HepG2 (cell line): ENCODE results near the gene OSM. TPM values are rescaled to one million over a fixed set of nuclear protein-coding genes. Genes with fewer than 3 reads are reported as not detected.

Experiments
- ATAC-seq: fragments of 200-7000 bp; cut with Tn5 transposase; 3 replicates; pipeline ENCODE4 v1.9.1; 2020; ENCODE audit warnings: mild to moderate bottlenecking, moderate library complexity
- BruUV-seq: library from RNA; stranded (reverse); fragments of 400-500 nt; replicated peaks from 2 replicates; lab custom pipeline; 2021; lab: Mats Ljungman, UMichigan
- CTCF ChIA-PET: fragments of 300-600 bp; formaldehyde crosslinking; extraction: SDS; loops from one replicate; lab custom pipeline; 2021; ENCODE audit warnings: low total read pairs, inconsistent platforms, low intra/inter-chr PET ratio; lab: Yijun Ruan, JAX
- POLR2A ChIA-PET: fragments of 350-600 bp; sonication (Branson Sonifier 250); formaldehyde crosslinking; loops from one replicate; lab custom pipeline; 2020; ENCODE audit warnings: antibody characterized with exemption, inconsistent platforms; lab: Yijun Ruan, JAX
- DNase-seq: peaks from one replicate; pipeline ENCODE4 v3.0.0-alpha.2; 2015; ENCODE audit warnings: low spot score
- FAIRE-seq: peaks from 3 replicates; lab custom pipeline; 2011; peaks lifted over from hg19 to GRCh38; lab: Jason Lieb, UNC
- H2AFZ ChIP-seq: one replicate; pipeline ENCODE4 v1.6.1; 2011; ENCODE audit warnings: low read length, inconsistent platforms
- H3K27ac ChIP-seq: fragments of 300-600 bp; 3 replicates; pipeline ENCODE4 v1.8.0; 2011; ENCODE audit warnings: mixed run types, mild to moderate bottlenecking, mixed read lengths, low read length, inconsistent platforms; ENCODE audit not compliant: insufficient read depth; ENCODE audit errors: extremely low read length
- H3K27me3 ChIP-seq, 2 experiments: fragments of 200-600 bp in 1 of 2; 2 replicates in 1 of 2; 3 replicates in 1 of 2; pipeline versions ENCODE4 v1.6.0 to v1.8.0; 2011; ENCODE audit warnings: low read length in 2 of 2, mild to moderate bottlenecking in 2 of 2, moderate library complexity in 2 of 2, inconsistent platforms in 1 of 2; ENCODE audit not compliant: insufficient read depth in 2 of 2, control insufficient read depth in 1 of 2
- H3K36me3 ChIP-seq, 2 experiments: fragments of 200-600 bp in 1 of 2; replicated peaks in 1 of 2; 2 replicates in 1 of 2; 3 replicates in 1 of 2; pipeline versions ENCODE4 v1.5.1 to v1.8.0; 2011; ENCODE audit warnings: low read length in 2 of 2, inconsistent platforms in 1 of 2; ENCODE audit not compliant: insufficient read depth in 2 of 2, control insufficient read depth in 1 of 2
- H3K4me1 ChIP-seq: 2 replicates; pipeline ENCODE4 v1.5.1; 2012; ENCODE audit warnings: low read length, inconsistent platforms; ENCODE audit not compliant: insufficient read depth
- H3K4me2 ChIP-seq: 2 replicates; pipeline ENCODE4 v1.6.0; 2011; ENCODE audit warnings: low read depth, low read length, inconsistent platforms
- H3K4me3 ChIP-seq, 3 experiments: fragments of 200-600 bp in 1 of 3; sonication (generic), shearing (Covaris generic) in 1 of 3; replicated peaks in 1 of 3; 2 replicates each; pipeline ENCODE4 v1.5.1; 2011 to 2016; ENCODE audit warnings: low read length in 3 of 3, inconsistent platforms in 2 of 3, low read depth in 2 of 3, mild to moderate bottlenecking in 2 of 3, control low read depth in 1 of 3, mixed read lengths in 1 of 3; ENCODE audit not compliant: insufficient read depth in 1 of 3
- H3K79me2 ChIP-seq: one replicate; pipeline ENCODE4 v1.6.1; 2011; ENCODE audit warnings: low read length, inconsistent platforms; ENCODE audit not compliant: insufficient read depth
- H3K9ac ChIP-seq: 2 replicates; pipeline ENCODE4 v1.6.0; 2011; ENCODE audit warnings: mild to moderate bottlenecking, low read depth, low read length, inconsistent platforms; ENCODE audit not compliant: insufficient read depth
- H3K9me3 ChIP-seq: 2 replicates; pipeline ENCODE4 v1.5.1; 2012; ENCODE audit warnings: mild to moderate bottlenecking, low read length
- H4K20me1 ChIP-seq: 2 replicates; pipeline ENCODE4 v1.6.0; 2011; ENCODE audit warnings: inconsistent platforms, mild to moderate bottlenecking, low read length, moderate library complexity; ENCODE audit not compliant: insufficient read depth
- CBFB ChIP-seq: sonication (generic); formaldehyde crosslinking; IDR thresholded peaks from 2 replicates; pipeline ENCODE4 v1.4.0; 2020; ENCODE audit warnings: missing genetic modification reagents
- CREB1 ChIP-seq, 2 experiments: fragments of 450-650 bp in 1 of 2; IDR thresholded peaks; 2 replicates each; pipeline ENCODE4 v1.6.1; 2016 to 2017; ENCODE audit warnings: control low read depth in 1 of 2, mild to moderate bottlenecking in 1 of 2, missing compliant biosample characterization in 1 of 2, missing genetic modification characterization in 1 of 2
- NR1H2 ChIP-seq: sonication (generic); formaldehyde crosslinking; IDR thresholded peaks from 2 replicates; pipeline ENCODE4 v1.8.1; 2022; ENCODE audit warnings: low read depth, missing genetic modification reagents, borderline replicate concordance
- POGZ ChIP-seq: sonication (generic); formaldehyde crosslinking; IDR thresholded peaks from 2 replicates; pipeline ENCODE4 v1.4.0; 2020; ENCODE audit warnings: mild to moderate bottlenecking, missing genetic modification reagents
- SMYD3 ChIP-seq: sonication (generic); formaldehyde crosslinking; IDR thresholded peaks from 2 replicates; pipeline ENCODE4 v1.8.1; 2023; ENCODE audit warnings: mild to moderate bottlenecking, missing genetic modification reagents
- SOX13 ChIP-seq, 3 experiments: fragments of 450-650 bp in 1 of 3; sonication (generic) in 1 of 3; formaldehyde crosslinking in 1 of 3; IDR thresholded peaks in 2 of 3; conservative IDR thresholded peaks in 1 of 3; 2 replicates each; pipeline versions ENCODE4 v1.5.0 to v1.6.1; 2016 to 2020; ENCODE audit warnings: antibody characterized with exemption in 1 of 3, mild to moderate bottlenecking in 1 of 3, missing compliant biosample characterization in 1 of 3, missing genetic modification reagents in 1 of 3, moderate library complexity in 1 of 3
- TEAD2 ChIP-seq: sonication (generic); formaldehyde crosslinking; IDR thresholded peaks from 2 replicates; pipeline ENCODE4 v1.9.0; 2021; ENCODE audit warnings: missing genetic modification reagents
- U2AF1 ChIP-seq: fragments of 200-400 bp; formaldehyde crosslinking; optimal IDR thresholded peaks from 2 replicates; pipeline ENCODE3; 2017; ENCODE audit warnings: mild to moderate bottlenecking, low read depth, low read length
- ZBTB20 ChIP-seq: sonication (generic); formaldehyde crosslinking; IDR thresholded peaks from 2 replicates; pipeline ENCODE4 v1.8.1; 2023; ENCODE audit warnings: missing genetic modification reagents, low read depth, mild to moderate bottlenecking, borderline replicate concordance
- ZNF224 ChIP-seq: sonication (generic); formaldehyde crosslinking; IDR thresholded peaks from 2 replicates; pipeline ENCODE4 v1.5.0; 2020; ENCODE audit warnings: mild to moderate bottlenecking, missing genetic modification reagents
- ZNF343 ChIP-seq: sonication (generic); formaldehyde crosslinking; IDR thresholded peaks from 2 replicates; pipeline ENCODE4 v1.4.0; 2020; ENCODE audit warnings: mild to moderate bottlenecking, missing genetic modification reagents
- WGBS: methylation state at CpG from one replicate; pipeline ENCODE4 v1.1.6; 2017; ENCODE audit warnings: low lambda C conversion rate; 5-methylcytosine and 5-hydroxymethylcytosine counted together
- in situ Hi-C: cut with HindIII; loops from 2 replicates; pipeline ENCODE4 v1.10.0; 2017; ENCODE audit warnings: low pct_unique_long_range_greater_than_20kb; ENCODE audit not compliant: extremely low pct_ligation_motif_present
- intact Hi-C: fragments of 100-400 bp; cut with micrococcal nuclease; formaldehyde crosslinking; loops from one replicate; pipeline ENCODE4 v1.10.0; 2022; ENCODE audit not compliant: unreplicated experiment
- polyA plus RNA-seq, 8 experiments: library from polyadenylated mRNA; depleted of rRNA in 3 of 8; stranded (reverse) in 7 of 8; unstranded in 1 of 8; fragments of >200 nt; fragmentation: Illumina TruSeq in 4 of 8; extraction: Trizol in 4 of 8; gene quantifications; 2 replicates each; pipeline versions ENCODE4 v1.2.1 to v1.2.3, GENCODE V29; 2011 to 2016; ENCODE audit warnings: low read depth in 4 of 8, missing spikeins in 1 of 8, mixed read lengths in 1 of 8; ENCODE audit not compliant: insufficient read depth in 1 of 8
- total RNA-seq, 5 experiments: library from RNA; depleted of rRNA; stranded (reverse); fragments of >200 nt; fragmentation: Illumina TruSeq; extraction: Trizol; gene quantifications; 2 replicates each; pipeline ENCODE4 v1.2.3, GENCODE V29; 2016; ENCODE audit warnings: low read depth in 1 of 5

Gene OSM
- total and polyA plus RNA-seq, 2 of the 13 experiments (the other 11 are each of a cell fraction or from before 2014, with no cell fraction given): not detected

GRCh38 chr22:30274437-30274812 is 7.8 kb upstream of the OSM start:
- peaks cover 6 to 53% of the 10 kb centered on the region in 2 experiments for H3K27me3 ChIP-seq
- no peak overlapping the region for H3K4me2 ChIP-seq
- ATAC-seq: no peak
- intact Hi-C loops: no loop called here
- H3K79me2 ChIP-seq: no peaks in the 10 kb centered on the region
- TF ChIP-seq POGZ (CRISPR knock-in tag): no peak
- no peak for TF ChIP-seq TEAD2 (CRISPR knock-in tag)
- TF ChIP-seq SMYD3 (CRISPR knock-in tag): no peak
- no peak for TF ChIP-seq ZNF343
- no peak for TF ChIP-seq ZBTB20 (CRISPR knock-in tag)
- no peak for TF ChIP-seq ZNF224 (CRISPR knock-in tag)
- TF ChIP-seq, all 625 proteins: peak for 0
- Histone ChIP-seq H3K36me3 (no peaks in the 10 kb centered on the region), H3K4me3 (no peak overlapping the region), H3K27ac (no peak overlapping the region), H3K4me1 (peaks cover 11% of the 10 kb centered on the region; the same call in 1 of the 2 replicates), H3K9me3 (no peaks in the 10 kb centered on the region), H3K9ac (no peak overlapping the region), H2AFZ (no peak overlapping the region), H4K20me1 (no peaks in the 10 kb centered on the region)
- ChIA-PET CTCF (no interaction called here), POLR2A (no interaction called here)
- DNase-seq (no peak), FAIRE-seq (no peak)
- in situ Hi-C loops: no loop called here
- no TSS peak for BruUV-seq
- 41% methylated on average over 9 of the region's 9 CpGs for WGBS

- 32% methylated on average over 9 of the region's 10 CpGs for WGBS
- Histone ChIP-seq H3K79me2 (no peaks in the 10 kb centered on the region), H4K20me1 (no peaks in the 10 kb centered on the region), H3K27ac (no peak overlapping the region), H3K4me2 (no peak overlapping the region), H3K9ac (no peak overlapping the region), H3K4me3 (no peak overlapping the region), H3K36me3 (no peaks in the 10 kb centered on the region), H2AFZ (no peak overlapping the region), H3K9me3 (no peaks in the 10 kb centered on the region), H3K27me3 (peaks cover 6 to 50% of the 10 kb centered on the region in 2 experiments), H3K4me1 (peaks cover 11% of the 10 kb centered on the region; the same call in 1 of the 2 replicates)
- DNase-seq: no peak
- FAIRE-seq: no peak
- POLR2A ChIA-PET: no interaction called here
- TF ChIP-seq U2AF1 (no peak), CBFB (no peak), CREB1 (IDR thresholded peaks at IDR 0.05) (peak; percentile 36; the same call in 1 of the 2 replicates), CREB1 (CRISPR knock-in tag; IDR thresholded peaks at IDR 0.05) (no peak), NR1H2 (CRISPR knock-in tag) (no peak), SOX13 (IDR thresholded peaks at IDR 0.05) (no peak), SOX13 (CRISPR knock-in tag; conservative IDR thresholded peaks at IDR 0.05 in 1 of 2, IDR thresholded peaks at IDR 0.05 in 1 of 2) (no peak)
- CTCF ChIA-PET: no interaction called here
- no peak for ATAC-seq
- no TSS peak for BruUV-seq
- intact Hi-C loops (no loop called here), in situ Hi-C loops (no loop called here)
These were observed 7.2 kb upstream of the OSM start for GRCh38 chr22:30273711-30274436.
